Activated effector memory CD4-positive, alpha-beta T cell treated with Interleukin-2 at 50 U/mL for 16 hours (primary cell): Measurements from ENCODE around the gene LIMS2.
A peak's percentile ranks its signal among the peaks of the same experiment; 100 is the strongest.

Source experiments
- DNase-seq: peaks from one replicate; pipeline ENCODE4 v3.0.0-alpha.2; 2020

Gene LIMS2

DNA sequence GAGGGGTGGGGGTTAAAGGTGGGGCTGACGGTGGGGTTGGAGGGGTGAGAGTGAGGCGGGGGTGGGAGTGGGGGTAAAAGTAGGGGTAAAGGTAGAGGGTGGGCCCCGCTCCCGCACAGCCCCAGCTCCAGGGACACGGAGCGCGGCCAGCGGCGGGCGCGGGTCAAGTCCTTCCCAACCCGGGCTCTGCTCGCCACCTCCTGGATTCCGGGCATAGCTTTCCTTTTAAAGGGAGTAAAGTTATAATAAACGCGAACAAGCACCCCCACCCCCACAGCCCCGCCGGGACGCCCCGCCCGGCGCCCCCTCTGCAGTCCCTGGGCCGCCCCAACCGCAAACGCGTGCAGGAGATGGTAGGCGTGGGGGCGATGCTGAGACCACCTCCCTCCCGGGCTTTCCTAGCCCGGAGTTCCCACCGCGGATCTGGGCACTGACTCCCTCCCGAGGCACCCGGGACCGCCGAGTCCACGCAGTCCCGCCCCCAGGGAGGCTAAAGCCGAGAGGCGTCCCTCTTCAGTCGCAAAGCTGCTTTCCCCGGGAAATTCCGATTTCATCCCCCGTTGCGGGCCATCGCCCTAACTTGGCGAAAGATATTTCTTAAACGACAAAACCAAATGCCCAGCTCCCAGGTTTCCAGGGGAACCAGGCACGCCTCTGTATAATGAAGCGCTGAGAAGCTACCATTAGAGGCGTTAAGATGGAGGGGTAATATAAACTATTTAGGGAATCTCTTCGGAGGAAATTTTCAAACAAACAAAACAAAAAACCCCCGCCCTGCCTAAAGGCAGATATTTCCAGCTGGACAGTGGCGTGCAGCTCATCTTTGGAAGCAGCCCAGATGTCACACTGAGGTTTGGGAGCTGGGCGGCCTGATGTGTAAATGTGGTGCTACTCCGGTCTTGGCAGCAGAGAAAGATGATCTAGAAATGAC lies at the start of gene LIMS2:
Gene LIMS2, minus strand, starts transcription at position 200 of the 931 bp plus-strand sequence. CDS start 506 bp downstream, outside the sequence.
- DNase-seq: no peak

DNA sequence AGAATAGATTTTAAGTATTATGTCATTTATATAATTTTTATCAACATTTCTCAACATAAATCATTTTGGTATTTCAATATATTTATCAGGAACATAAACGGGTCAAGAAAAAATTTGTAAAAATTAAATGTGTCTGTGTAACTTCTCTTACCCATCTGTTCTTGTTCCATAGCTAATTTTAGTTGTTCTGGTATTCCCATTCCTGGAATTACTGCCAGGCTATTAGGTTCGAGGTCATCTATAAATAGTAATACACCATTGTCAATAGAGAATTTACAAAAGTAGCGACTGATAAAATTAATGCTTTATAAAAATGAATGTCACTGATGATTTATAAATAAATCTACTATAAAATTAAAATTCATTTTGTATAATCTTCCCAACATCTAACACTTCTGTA lies 47.5 kb upstream of the LIMS2 start:
- DNase-seq: no peak

DNA sequence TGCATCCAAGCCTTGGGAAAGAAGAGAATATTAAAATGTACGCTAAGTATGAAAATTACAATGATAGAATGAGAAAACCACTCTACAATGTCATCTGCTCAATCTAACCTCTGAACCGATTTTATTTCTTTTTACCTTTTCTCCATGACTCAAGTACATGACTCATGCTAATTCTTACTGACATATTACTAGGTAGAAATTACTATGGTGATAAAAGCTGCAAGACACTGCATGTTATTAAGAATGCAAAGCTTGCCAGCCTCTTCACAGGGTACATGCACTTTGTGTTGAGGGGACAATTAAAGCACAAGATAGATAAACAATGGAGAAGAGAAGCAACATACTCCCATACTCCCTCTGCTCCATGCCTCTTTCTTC lies 46.6 kb upstream of the LIMS2 start:
- DNase-seq: no peak

DNA sequence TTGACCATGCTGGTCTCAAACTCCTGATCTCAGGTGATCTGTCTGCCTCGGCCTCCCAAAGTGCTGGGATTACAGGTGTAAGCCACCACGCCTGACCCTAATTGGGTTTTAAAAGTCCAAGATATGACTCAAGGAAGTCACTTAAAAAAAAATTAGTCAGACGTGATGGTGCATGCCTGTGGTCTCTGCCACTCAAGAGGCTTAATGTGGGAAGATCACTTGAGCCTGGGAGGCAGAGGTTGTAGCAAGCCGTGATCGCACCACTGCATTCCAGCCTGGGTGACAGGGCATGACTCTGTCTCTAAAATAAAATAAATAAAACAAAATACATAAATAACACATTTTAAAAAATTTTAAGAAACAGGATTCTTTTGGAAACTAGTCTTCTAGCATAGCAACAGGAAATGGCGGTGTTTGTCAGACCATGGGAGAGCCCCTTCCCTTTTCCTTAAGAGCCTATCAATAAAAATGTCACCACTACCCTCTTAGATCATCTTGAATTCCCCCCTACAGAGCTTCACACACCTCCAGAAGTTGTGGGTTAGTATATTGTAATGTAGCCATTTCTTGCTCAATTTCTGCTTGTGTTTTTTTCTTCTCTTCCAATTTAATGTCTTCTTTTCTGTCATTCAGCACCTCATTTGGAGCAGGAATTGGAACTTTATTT lies 46.1 kb upstream of the LIMS2 start:
- DNase-seq: no peak

DNA sequence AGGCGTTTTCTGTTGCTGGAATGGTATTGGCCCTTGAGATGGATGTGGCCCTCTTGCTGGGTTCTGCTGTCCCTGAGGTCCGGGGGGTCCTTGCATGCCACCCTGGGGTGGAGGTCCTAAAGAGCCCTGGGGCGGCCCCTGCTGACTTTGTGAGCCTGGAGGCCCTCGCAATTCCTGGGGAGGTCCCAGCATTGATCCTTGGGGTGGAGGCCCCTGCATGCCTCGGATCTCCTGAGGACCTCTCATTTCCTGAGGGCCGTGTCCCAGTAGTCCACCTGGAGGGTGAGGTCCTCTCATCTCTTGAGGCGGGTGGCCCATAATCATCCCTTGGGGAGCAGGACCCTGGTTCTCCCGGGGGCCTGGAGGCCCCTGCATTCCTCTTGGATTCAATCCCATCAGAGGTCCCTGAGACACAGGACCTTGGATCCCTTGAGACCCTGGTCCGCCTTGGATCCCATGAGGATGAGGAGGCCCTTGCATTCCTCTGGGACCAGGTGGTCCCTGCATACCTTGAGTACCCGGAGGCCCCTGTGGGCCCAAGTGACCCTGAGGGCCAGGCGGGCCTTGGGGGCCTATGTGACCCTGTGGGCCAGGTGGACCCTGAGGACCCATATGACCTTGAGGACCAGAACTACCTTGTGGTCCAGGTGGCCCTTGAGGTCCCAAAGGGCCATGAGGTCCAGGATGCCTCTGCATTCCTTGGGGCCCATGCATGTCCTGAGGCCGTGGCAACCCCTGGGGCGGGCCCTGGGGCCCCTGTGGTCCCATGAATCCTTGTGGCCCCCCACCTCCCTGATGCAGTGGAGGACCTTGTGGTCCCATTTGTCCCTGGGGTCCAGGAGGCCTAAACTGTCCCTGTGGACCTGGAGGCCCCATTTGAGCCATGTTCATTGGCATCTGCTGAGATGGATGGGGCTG lies 44.2 kb upstream of the LIMS2 start:
- no peak for DNase-seq

DNA sequence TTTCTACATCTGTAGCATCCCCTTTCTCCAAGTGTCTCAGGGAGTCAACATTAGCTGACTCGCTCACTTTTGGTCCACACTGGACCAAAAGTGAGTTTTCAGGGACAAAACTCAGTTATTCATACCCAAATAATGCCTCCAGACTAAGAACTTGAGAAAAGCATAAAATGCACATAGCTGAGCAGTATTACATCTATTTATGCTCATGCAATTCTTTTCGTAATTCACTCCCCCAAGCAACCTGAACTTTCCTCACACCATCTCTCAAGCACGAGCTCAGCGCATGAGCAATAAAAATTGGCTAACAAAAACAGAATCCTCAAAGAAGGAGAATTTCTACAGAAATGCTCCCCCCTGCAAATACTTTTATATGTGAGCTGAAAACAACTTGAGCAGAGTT lies 42.9 kb upstream of the LIMS2 start:
- no peak for DNase-seq

GRCh38 chr2:127715778-127716449 lies 40.6 kb upstream of the LIMS2 start:
- DNase-seq: no peak

DNA sequence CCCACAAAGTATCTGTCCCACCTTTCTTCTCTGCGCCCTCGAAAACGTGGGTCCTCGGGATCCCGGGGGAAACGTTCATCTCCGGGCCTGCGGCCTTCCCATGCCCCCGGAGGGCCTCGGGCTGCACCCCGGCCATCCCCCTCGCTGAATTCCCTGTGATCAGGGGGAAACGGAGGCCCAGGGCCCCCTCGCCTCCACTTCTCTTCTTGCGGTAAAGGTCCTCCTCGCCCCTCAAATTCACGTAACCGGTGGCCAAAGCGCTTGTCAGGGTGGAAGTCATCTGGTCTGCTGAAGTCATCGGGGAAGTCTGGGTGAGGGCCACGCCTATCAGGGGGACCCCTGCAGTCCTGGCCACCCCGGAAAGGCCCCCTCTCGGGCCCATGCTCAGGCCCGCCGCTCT lies 38.2 kb upstream of the LIMS2 start:
- no peak for DNase-seq

DNA sequence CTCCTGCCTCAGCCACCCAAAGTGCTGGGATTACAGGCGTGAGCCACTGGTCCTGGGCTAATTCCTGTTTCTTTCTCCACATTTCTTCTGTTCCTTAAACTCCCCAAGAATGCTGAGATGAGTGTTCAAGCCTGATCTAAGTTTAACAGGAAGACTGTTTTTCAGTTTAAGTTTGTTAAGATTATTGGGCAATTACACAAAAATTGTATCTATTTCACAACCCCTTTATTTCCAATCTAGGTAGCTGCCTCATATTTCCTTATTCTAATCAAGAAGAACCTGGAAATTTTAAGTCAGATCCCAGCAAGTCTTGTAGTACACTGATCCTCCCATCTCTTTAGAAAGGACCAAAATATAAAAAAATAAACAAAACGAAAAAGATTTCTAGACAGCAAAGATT lies 37.7 kb upstream of the LIMS2 start:
- no peak for DNase-seq

GRCh38 chr2:127709336-127709735 lies 34.0 kb upstream of the LIMS2 start:
- no peak for DNase-seq

DNA sequence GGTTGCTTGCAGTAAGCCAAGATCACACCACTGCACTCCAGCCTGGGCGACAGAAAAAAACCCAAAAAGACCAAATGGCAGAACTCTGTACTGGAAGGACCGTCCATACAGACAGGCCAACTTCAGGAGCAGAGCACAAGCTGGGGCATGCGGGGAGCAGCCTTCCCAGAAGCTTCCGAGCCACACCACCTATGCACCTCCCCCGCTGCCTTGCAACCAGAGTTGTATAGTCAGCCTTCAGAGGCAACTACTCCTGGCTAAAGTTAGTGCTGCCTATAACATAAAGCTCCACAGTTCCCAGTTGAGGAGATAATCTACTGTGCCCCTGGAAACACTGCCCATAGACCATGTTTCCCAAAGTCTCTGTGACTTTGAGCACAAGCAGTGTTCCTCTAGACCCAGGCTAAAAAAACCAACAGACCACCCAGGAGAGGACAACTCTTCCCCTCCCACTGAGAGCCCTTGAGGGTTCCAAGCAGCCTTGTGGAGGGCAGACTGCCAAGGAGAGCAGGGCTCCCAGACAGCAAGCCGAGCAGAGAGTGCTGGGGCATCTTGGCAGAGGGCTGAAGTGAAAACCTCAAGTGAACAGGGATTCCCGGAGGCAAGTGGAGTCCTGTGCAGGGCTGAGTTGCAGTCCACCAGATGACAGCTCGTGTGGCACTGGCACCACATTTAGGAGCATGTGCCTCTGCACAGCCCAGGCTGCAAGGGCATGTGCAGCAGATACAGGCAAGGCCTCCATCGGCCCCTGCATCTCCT lies 32.7 kb upstream of the LIMS2 start:
- no peak for DNase-seq

- DNase-seq: no peak
Observed at GRCh38 chr2:127706215-127706990, 31.1 kb upstream of the LIMS2 start.

DNA sequence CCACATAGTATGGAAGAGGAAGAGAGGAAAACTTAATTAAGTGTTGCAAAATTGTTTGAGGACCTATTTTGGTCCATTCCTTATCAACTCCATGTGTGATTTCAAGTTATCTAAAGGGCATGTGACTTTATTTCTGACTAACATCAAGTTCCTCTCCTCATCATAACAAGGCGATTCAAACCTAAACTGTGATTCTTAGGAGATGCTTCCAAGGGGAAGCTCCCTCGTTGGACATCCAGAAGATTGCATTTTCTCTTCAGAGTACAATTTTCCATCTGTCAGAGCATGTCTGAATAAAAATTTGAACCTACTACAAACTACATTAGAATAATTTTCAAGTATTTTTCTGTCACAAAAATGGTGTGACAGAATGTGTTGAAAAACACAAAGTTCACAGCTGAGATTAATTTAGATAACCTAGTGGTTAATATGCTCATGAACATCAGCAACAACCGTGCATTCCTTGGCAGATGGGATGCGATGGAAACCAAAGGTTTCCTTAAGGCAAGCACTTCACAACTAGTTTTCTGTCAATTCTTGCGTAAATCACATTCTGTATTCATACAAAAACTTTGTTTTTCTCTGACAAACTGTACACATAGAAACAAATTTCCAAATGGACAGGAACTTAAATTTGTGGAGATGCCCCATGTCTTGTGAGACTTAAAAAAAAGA lies 30.2 kb upstream of the LIMS2 start:
- DNase-seq: no peak

DNA sequence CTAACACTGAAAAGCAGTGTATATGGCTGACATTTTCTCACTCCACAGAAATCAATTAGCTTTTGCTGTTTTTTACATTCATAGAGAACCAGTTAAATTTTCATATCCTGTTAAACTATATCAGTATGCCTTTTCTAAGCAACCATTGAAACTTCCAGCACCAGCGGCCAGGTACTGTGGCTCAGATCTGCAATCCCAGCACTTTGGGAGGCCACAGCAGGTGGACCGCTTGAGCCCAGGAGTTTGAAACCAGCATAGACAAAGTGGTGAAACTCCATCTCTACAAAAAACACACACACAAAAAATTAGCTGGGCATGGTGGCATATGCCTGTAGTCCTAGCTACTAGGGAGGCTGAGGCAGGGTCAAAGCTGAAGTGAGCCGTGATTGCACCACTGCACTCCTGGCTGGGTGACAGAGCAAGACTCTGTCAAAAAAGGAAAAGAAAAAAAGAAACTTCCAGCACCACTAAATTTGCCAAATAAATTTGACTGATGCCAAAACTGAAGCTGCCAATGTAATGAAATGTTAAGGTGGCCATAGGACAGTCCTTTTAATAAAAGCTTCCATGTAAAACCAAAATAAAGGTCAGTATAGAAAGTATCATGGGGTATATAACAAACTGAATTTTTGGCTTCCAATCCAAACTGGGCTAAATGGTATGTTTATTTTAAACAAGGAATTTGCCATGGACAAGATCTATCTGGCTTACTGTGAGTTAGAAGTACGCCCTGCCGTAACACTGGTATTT lies 29.5 kb upstream of the LIMS2 start:
- DNase-seq: no peak

GRCh38 chr2:127703282-127703681 lies 28.0 kb upstream of the LIMS2 start:
- DNase-seq: no peak

- DNase-seq: no peak
Observed at GRCh38 chr2:127702395-127703009, 27.2 kb upstream of the LIMS2 start.

GRCh38 chr2:127701651-127702394 lies 26.5 kb upstream of the LIMS2 start:
- peak; percentile 78 for DNase-seq

GRCh38 chr2:127701193-127701650 lies 25.9 kb upstream of the LIMS2 start, which contains the start of gene SFT2D3:
SFT2D3 (plus strand) TSS chr2:127701497; CDS start chr2:127701529, 32 bp downstream.
- DNase-seq: peak; percentile 87
